ENCODE results near the gene COMMD1.

- no peak for TF ChIP-seq CTCF (IDR thresholded peaks at IDR 0.05)
- no peak for TF ChIP-seq POLR2A (IDR thresholded peaks at IDR 0.05)
Measured at GRCh38 chr2:61937886-61938285, 32.4 kb downstream of the COMMD1 start.

All from vagina (tissue), 2 donors.